Measurements from ENCODE around the gene SASH1.

- no peak for TF ChIP-seq CTCF (IDR thresholded peaks at IDR 0.05)
- TF ChIP-seq POLR2A (IDR thresholded peaks at IDR 0.05), result no peak
Observed at GRCh38 chr6:148347441-148348054, 4.9 kb downstream of the SASH1 start.

All from body of pancreas (tissue), 4 donors.